ENCODE results near the gene TBX10.

The TBX10 gene

DNA sequence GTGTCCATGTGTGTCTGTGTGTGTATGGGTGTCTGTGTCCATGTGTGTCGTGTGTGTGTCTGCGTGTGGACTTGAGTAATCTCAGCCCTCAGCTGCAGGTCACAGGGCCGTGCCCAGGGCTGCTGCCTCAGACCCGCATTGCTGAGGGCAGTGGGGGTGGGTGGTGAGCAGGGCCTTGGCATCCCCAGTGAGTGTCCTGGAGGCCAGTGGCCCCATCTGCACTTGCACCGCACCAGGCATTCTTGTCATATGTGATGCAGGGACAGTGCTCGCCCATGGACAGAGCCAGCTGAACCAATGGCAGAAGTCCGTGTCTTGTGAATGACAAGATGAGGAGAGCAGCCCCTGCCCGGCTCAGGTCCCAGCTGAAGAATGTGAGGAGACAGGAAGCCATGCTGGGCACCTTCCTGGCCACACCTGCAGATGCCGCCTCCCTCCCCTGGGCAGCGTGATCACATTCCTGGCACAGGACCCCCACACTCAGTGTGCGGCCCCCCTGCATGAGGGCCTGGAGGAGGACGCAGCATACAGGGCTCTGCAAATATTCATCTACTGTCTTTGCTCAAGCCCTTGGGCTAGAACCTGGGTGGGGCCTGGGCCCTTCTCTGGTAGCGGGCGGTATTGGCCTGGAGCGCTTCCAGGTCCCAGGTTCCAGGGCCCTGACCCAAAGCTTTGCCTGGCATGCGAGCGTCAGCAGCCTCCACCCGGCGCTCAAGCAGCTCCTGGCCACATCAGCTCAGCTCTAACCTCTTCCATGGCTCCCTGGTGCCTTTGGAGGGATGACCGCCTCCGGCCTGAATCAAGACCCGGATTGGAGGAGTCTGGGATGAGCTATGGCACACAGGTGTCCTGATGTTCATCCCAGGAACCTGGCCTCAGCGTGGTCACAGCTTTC, 31.0 kb upstream of the TBX10 start:
- no peaks in the 10 kb centered on the region for H3K9me3 ChIP-seq (ENCODE audit: control insufficient read depth, low read depth, low read length)
- H3K27me3 ChIP-seq (ENCODE audit: control insufficient read depth, insufficient read depth, low read length) = no peaks in the 10 kb centered on the region
- no peaks in the 10 kb centered on the region for H3K36me3 ChIP-seq (ENCODE audit: control insufficient read depth, low read depth, low read length)
- no peaks in the 10 kb centered on the region for H3K4me1 ChIP-seq (ENCODE audit: control insufficient read depth, low read depth, low read length)
- H3K9ac ChIP-seq (ENCODE audit: low read length) = no peak overlapping the region
- no peak overlapping the region for H3K27ac ChIP-seq (ENCODE audit: low read length)
- no peak overlapping the region for H3K4me3 ChIP-seq (ENCODE audit: low read length)

DNA sequence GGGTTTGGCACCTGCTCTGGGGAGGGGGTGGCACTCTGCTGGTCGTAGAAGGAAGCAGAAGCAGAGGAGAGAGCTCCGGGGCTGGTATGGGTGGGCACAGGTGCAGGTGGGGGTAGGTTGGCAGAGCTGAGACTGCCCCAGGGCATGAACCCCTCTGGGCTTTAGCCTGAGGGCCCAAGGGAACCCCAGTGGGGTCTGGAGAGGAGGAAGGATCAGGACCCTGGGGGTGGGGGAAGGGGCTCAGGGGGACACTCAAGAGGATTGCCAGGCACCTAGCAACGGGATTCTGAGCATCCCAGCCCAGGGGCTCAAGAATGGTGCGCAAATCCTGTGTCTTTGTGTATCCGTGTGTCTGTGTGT, 28.6 kb upstream of the TBX10 start:
- no peaks in the 10 kb centered on the region for H3K9me3 ChIP-seq (ENCODE audit: control insufficient read depth, low read depth, low read length)
- H3K9ac ChIP-seq (ENCODE audit: low read length) = no peak overlapping the region
- no peaks in the 10 kb centered on the region for H3K36me3 ChIP-seq (ENCODE audit: control insufficient read depth, low read depth, low read length)
- no peak overlapping the region for H3K27ac ChIP-seq (ENCODE audit: low read length)
- no peaks in the 10 kb centered on the region for H3K4me1 ChIP-seq (ENCODE audit: control insufficient read depth, low read depth, low read length)
- H3K4me3 ChIP-seq (ENCODE audit: low read length) = no peak overlapping the region
- no peaks in the 10 kb centered on the region for H3K27me3 ChIP-seq (ENCODE audit: control insufficient read depth, insufficient read depth, low read length)

DNA sequence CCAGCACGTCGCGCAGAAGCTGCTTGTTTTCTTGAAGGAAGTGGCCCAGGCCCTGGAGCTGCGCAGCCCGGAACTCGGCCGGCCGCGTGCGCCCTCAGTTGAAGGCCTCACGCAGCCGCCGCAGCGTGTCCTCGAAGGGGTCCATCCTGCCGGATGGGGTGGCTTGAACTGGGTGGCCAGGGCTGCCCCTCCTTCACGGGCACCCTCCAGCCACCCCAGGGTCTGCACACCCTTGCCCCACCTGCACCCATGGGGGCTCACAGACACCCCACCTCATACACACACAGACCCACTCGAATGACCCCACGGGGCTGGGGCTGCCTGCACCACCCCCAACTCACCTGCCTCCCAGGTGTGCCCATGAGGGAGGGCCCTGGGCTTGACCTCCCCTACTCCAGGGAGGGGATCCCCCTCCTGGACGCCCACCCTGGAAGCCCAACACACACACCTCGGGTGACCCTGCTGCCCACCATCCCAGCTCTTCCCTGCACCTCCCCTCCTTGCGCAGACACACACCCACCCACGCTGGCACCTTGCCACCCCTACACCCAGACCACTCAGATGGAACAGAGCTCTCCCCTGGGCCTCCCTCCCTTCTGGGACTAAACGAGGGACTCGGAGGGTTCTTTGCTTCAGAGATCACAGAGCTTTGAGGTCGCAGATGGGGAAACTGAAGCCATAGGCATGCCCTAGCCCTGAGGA, 28.1 kb upstream of the TBX10 start:
- Histone ChIP-seq H3K27me3 (ENCODE audit: control insufficient read depth, insufficient read depth, low read length) (no peaks in the 10 kb centered on the region), H3K4me3 (ENCODE audit: low read length) (no peak overlapping the region), H3K9ac (ENCODE audit: low read length) (no peak overlapping the region), H3K36me3 (ENCODE audit: control insufficient read depth, low read depth, low read length) (no peaks in the 10 kb centered on the region), H3K4me1 (ENCODE audit: control insufficient read depth, low read depth, low read length) (no peaks in the 10 kb centered on the region), H3K9me3 (ENCODE audit: control insufficient read depth, low read depth, low read length) (no peaks in the 10 kb centered on the region), H3K27ac (ENCODE audit: low read length) (no peak overlapping the region)

DNA sequence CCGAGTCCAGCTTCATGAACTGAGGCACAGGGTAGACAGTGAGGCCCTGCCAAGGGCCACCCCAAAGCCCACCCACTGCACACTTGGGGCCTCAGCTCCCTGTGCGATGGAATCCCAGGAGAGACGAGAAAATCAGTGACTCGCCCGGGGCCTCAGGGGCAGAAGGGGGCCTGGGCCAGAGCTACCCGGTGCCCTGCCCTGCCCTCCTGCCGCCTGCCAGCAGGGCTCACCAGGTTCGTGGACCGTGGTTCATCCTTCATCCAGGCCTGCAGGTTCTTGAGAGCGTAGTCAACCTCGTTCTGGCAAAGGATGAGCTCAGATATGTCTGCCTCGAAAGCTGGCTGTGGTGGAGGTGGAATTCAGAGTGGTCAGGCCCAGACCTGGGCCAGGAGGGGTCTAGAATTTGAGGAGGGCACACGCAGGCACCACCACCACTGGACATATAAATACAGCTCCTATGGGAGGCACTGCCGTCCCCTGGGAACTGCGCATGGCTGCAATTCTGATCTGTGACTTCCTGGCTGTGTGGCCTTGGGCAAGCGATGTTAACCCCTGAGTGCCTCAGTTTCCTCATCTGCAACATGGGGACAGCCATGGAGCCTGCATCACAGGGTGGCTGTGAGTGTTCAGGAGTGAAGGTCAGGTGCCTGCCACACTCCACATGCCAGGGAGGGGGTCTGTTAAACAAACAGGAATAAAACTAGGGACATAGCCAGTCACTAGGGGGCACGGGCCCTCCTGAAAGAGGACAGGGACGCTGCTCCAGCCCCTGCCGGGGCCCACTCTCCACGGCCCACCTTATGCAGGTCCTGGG, 27.3 kb upstream of the TBX10 start:
- no peak overlapping the region for H3K9ac ChIP-seq (ENCODE audit: low read length)
- H3K36me3 ChIP-seq (ENCODE audit: control insufficient read depth, low read depth, low read length) = no peaks in the 10 kb centered on the region
- no peaks in the 10 kb centered on the region for H3K4me1 ChIP-seq (ENCODE audit: control insufficient read depth, low read depth, low read length)
- no peaks in the 10 kb centered on the region for H3K27me3 ChIP-seq (ENCODE audit: control insufficient read depth, insufficient read depth, low read length)
- no peak overlapping the region for H3K4me3 ChIP-seq (ENCODE audit: low read length)
- H3K27ac ChIP-seq (ENCODE audit: low read length) = no peak overlapping the region
- H3K9me3 ChIP-seq (ENCODE audit: control insufficient read depth, low read depth, low read length) = no peaks in the 10 kb centered on the region

DNA sequence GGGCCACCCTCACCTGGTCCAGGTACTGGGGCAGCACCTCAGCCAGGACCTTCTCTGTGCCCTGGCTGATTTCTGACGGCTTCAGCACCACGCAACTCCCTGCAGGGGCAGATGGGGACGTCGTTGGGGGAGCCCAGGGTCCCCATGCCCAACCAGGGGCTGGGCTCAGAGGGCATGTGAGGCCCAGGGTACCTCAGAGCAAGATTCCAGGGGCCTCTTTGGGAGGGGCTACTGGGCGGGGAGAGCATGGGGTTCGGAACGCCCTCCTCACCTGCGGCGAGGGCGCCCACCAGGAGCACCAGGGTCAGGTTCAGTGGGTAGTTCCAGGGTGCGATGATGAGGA, 26.7 kb upstream of the TBX10 start:
- H3K9ac ChIP-seq (ENCODE audit: low read length) = no peak overlapping the region
- H3K9me3 ChIP-seq (ENCODE audit: control insufficient read depth, low read depth, low read length) = no peaks in the 10 kb centered on the region
- no peaks in the 10 kb centered on the region for H3K4me1 ChIP-seq (ENCODE audit: control insufficient read depth, low read depth, low read length)
- no peaks in the 10 kb centered on the region for H3K36me3 ChIP-seq (ENCODE audit: control insufficient read depth, low read depth, low read length)
- no peaks in the 10 kb centered on the region for H3K27me3 ChIP-seq (ENCODE audit: control insufficient read depth, insufficient read depth, low read length)
- no peak overlapping the region for H3K27ac ChIP-seq (ENCODE audit: low read length)
- H3K4me3 ChIP-seq (ENCODE audit: low read length) = no peak overlapping the region

DNA sequence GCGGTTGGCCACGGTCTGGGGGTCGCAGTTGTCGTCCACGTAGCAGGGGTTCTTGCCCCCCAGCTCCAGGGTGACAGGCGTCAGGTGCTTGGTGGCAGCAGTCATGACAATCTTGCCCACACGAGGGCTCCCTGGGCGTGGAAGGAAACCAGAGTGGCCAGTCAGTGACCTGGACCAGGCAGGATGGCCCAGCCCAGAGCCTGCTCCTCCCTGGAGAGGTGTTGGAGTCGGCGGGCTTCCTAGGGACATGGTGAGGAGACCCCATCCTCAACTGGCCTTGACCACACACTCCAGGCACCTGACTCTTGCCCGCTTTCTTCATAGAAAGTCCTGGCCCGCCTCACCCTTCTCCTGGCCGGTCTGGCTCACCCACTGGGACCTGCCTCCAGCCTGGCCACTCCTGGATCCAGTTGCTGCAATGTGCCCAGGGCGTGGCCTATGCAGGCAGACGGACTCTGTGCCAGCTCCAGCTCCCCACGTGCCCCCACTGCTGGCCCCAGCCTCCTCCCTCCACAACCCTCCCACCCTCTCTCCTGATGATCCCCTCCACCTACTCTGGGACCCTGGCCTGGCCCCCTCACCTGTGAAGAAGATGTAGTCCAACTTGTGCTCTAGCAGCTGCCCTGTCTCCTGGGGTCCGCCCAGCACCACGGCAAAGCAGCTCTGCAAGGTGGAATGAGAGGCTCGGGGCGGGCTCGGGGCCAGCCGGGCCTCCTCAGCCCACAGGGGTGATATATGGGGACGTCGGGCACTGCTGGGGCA, 26.2 kb upstream of the TBX10 start:
- H3K36me3 ChIP-seq (ENCODE audit: control insufficient read depth, low read depth, low read length) = no peaks in the 10 kb centered on the region
- H3K4me1 ChIP-seq (ENCODE audit: control insufficient read depth, low read depth, low read length) = no peaks in the 10 kb centered on the region
- H3K27ac ChIP-seq (ENCODE audit: low read length) = no peak overlapping the region
- no peak overlapping the region for H3K4me3 ChIP-seq (ENCODE audit: low read length)
- no peaks in the 10 kb centered on the region for H3K9me3 ChIP-seq (ENCODE audit: control insufficient read depth, low read depth, low read length)
- no peak overlapping the region for H3K9ac ChIP-seq (ENCODE audit: low read length)
- no peaks in the 10 kb centered on the region for H3K27me3 ChIP-seq (ENCODE audit: control insufficient read depth, insufficient read depth, low read length)

DNA sequence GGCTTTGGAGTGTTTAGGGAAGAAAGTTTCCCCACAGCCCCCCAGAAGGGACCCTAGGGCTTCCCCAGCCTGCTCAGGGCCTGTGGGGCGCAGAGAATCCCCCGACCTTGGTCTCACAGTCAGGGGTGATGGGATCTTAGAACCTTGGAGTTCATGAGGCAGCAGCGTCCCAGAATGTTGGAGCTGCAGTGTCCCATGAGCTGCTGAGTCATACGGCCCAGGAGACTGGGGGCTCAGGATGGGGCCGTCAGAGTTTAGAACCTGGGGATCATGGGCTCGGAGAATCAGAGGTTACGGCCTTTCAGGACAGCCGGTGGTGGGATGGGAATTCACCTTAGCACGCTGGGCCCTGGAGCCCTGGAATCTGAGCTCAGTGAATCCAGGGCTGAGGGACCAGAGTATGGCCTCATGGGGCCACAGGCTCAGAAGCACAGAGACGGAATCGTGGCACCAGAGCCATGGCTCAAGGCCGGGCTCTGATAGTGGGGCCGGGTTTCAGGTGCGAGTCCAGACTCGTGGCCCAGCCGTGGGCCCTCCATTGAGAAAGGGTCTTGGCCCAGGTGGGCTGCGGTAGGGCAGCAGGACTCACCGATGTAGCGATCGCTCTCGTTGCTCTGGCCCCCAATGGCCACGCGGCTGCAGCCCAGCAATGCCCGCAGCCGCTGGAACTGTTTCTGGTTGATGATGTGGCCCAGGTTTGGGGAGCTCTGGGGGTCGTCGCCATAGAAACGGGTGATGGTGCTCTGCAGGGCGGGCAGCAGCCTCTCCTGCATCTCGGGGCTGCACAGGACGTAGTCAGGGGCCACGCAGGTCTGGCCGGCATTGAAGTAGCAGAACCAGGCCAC, 25.4 kb upstream of the TBX10 start:
- H3K27ac ChIP-seq (ENCODE audit: low read length) = no peak overlapping the region
- H3K9me3 ChIP-seq (ENCODE audit: control insufficient read depth, low read depth, low read length) = no peaks in the 10 kb centered on the region
- no peaks in the 10 kb centered on the region for H3K36me3 ChIP-seq (ENCODE audit: control insufficient read depth, low read depth, low read length)
- H3K9ac ChIP-seq (ENCODE audit: low read length) = no peak overlapping the region
- no peak overlapping the region for H3K4me3 ChIP-seq (ENCODE audit: low read length)
- no peaks in the 10 kb centered on the region for H3K27me3 ChIP-seq (ENCODE audit: control insufficient read depth, insufficient read depth, low read length)
- no peaks in the 10 kb centered on the region for H3K4me1 ChIP-seq (ENCODE audit: control insufficient read depth, low read depth, low read length)

DNA sequence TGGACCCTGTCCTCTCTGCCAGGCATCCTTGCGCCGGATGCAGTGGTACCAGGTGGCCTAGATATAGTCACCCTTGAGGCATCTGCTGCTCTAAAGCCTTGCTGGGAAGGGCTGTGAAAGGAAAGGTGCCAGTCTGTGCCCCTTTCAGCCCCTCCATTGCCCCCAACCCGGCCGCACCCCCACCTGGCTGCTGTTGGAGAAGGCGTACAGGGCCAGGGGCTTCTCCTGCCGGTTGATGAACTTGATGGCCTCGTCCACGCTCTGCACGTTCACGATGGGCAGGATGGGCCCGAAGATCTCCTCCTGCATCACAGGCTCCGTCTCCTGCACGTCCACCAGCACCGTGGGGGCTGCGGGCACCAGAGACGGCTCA, 24.6 kb upstream of the TBX10 start:
- Histone ChIP-seq H3K9ac (ENCODE audit: low read length) (no peak overlapping the region), H3K4me3 (ENCODE audit: low read length) (no peak overlapping the region), H3K27me3 (ENCODE audit: control insufficient read depth, insufficient read depth, low read length) (no peaks in the 10 kb centered on the region), H3K9me3 (ENCODE audit: control insufficient read depth, low read depth, low read length) (no peaks in the 10 kb centered on the region), H3K27ac (ENCODE audit: low read length) (no peak overlapping the region), H3K4me1 (ENCODE audit: control insufficient read depth, low read depth, low read length) (no peaks in the 10 kb centered on the region), H3K36me3 (ENCODE audit: control insufficient read depth, low read depth, low read length) (no peaks in the 10 kb centered on the region)

DNA sequence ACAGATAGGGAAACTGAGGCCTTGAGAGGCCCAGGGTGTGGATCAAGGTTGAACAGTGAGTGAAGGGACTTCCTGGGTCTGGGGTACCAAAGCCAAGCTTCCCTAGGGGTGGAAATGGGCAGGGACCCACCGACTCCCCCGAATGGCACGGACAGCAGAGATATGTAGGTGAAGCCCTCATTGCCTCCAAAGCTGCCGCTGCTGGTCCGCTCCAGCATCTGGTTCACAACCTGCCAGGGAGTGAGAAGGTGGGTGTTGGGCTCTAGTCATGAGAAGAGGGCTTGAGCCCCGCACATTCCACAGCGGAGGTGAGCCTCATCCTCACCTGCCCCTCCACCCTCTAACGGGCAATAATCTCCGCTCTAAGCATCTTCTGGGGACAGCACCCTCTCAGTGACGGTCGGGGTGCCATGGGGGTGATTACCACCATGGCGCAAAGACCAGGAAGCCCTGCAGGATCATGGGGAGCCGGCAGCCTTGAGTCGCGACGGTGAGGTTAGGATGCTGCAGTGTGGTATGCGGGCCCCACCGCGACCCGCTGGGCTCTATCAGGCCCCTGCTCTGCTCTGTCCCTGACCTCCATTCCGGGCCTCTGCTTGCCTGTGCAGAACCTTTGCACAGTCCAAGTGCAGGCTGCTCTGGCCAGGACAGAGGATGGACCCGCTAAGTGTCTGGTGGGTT, 24.1 kb upstream of the TBX10 start:
- Histone ChIP-seq H3K36me3 (ENCODE audit: control insufficient read depth, low read depth, low read length) (no peaks in the 10 kb centered on the region), H3K4me3 (ENCODE audit: low read length) (no peak overlapping the region), H3K9ac (ENCODE audit: low read length) (no peak overlapping the region), H3K27ac (ENCODE audit: low read length) (no peak overlapping the region), H3K4me1 (ENCODE audit: control insufficient read depth, low read depth, low read length) (no peaks in the 10 kb centered on the region), H3K27me3 (ENCODE audit: control insufficient read depth, insufficient read depth, low read length) (no peaks in the 10 kb centered on the region), H3K9me3 (ENCODE audit: control insufficient read depth, low read depth, low read length) (no peaks in the 10 kb centered on the region)

DNA sequence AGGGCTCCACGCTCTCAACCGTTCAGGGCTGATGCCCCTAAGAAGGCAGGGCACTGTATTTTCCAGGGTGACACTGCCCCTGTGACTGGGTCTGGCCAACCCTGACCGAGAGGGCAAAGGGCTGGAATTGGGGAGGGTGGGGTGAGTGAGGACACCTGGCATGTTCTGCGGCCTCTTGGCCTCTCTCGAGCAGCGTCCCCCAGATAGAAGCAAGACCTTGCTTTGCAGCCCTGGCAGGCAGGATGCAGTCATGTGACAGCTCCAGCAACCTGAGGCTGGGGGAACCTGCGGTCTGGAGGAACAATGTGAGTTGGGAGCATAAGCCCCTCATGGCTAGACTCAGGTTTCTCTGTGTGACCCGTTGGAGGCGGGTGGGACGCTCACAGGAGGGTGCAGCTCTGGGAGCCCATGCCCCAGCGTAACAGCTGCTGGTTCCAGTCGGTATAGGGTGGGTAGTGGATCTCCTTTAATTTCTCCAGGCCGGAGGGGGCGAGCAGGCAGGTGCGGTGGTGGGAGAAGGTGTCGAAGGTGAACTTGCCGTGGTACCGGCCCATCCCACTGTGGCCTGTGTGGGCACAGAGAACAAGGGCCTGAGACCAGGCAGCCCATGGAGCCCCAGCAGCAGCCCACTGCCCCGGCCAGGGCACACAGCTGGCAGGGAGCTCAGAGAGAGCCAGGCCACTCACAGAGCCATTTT, 23.4 kb upstream of the TBX10 start:
- no peak overlapping the region for H3K27ac ChIP-seq (ENCODE audit: low read length)
- no peaks in the 10 kb centered on the region for H3K9me3 ChIP-seq (ENCODE audit: control insufficient read depth, low read depth, low read length)
- H3K4me1 ChIP-seq (ENCODE audit: control insufficient read depth, low read depth, low read length) = no peaks in the 10 kb centered on the region

More for the DNA sequence above, 23.4 kb upstream of the TBX10 start:
- Histone ChIP-seq H3K27me3 (ENCODE audit: control insufficient read depth, insufficient read depth, low read length) (no peaks in the 10 kb centered on the region), H3K36me3 (ENCODE audit: control insufficient read depth, low read depth, low read length) (no peaks in the 10 kb centered on the region), H3K9ac (ENCODE audit: low read length) (no peak overlapping the region), H3K4me3 (ENCODE audit: low read length) (no peak overlapping the region)

Data from iPS-18a (cell line).